Measurements from ENCODE around the gene SLC12A3.

SLC12A3 gene

DNA sequence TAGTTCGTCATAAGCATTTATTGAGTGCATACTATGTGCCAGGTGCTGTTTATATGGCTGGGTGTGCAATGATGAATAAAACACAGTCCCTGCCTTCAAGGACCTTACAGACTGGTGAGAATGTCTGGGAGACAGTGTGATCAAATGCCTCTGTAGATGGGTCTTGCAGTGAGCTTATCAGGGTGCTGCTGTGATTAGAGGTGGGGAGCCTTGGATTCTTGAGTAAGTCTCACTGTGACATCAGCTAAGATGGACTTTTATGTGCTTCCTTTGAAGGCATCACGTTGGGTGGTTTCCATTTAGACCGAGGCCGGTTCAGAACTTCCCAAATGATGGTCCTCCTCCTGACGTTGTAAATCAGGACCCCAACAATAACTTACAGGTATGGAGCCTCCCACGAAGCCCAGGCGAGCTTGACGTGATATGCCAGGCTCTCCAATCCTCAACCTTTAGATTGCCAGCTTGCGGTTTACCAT, 76.9 kb downstream of the SLC12A3 start:
- Histone ChIP-seq H3K9me3 (ENCODE audit: insufficient read depth, low read length) (no peaks in the 10 kb centered on the region), H3K4me3 (ENCODE audit: insufficient read depth, low read length, poor library complexity, severe bottlenecking) (no peak overlapping the region), H4K20me1 (ENCODE audit: low read depth, low read length) (peaks cover 9% of the 10 kb centered on the region; the same call in 1 of the 2 replicates), H3K4me2 (ENCODE audit: low read depth, low read length, poor library complexity, severe bottlenecking) (peak overlapping the region; percentile 50), H3F3A (ENCODE audit: insufficient read depth) (peaks cover 84% of the 10 kb centered on the region), H3K9ac (ENCODE audit: low read length) (no peak overlapping the region), H2AFZ (ENCODE audit: low read depth, low read length, severe bottlenecking) (no peak overlapping the region), H3K27ac (ENCODE audit: low read depth, low read length) (peak overlapping the region; percentile 83), H3K36me3 (ENCODE audit: low read length) (peaks cover 55% of the 10 kb centered on the region), H3K9me2 (replicated peaks; ENCODE audit: insufficient read depth, low read length) (no peaks in the 10 kb centered on the region), H3K79me2 (ENCODE audit: insufficient read depth, low read length) (peaks cover 22% of the 10 kb centered on the region), H3K27me3 (ENCODE audit: low read length) (no peaks in the 10 kb centered on the region)
- TF ChIP-seq, protein P1, sequence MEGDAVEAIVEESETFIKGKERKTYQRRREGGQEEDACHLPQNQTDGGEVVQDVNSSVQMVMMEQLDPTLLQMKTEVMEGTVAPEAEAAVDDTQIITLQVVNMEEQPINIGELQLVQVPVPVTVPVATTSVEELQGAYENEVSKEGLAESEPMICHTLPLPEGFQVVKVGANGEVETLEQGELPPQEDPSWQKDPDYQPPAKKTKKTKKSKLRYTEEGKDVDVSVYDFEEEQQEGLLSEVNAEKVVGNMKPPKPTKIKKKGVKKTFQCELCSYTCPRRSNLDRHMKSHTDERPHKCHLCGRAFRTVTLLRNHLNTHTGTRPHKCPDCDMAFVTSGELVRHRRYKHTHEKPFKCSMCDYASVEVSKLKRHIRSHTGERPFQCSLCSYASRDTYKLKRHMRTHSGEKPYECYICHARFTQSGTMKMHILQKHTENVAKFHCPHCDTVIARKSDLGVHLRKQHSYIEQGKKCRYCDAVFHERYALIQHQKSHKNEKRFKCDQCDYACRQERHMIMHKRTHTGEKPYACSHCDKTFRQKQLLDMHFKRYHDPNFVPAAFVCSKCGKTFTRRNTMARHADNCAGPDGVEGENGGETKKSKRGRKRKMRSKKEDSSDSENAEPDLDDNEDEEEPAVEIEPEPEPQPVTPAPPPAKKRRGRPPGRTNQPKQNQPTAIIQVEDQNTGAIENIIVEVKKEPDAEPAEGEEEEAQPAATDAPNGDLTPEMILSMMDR (IDR thresholded peaks at IDR 0.05; ENCODE audit: insufficient read depth, low read length, poor library complexity, severe bottlenecking) = no peak
- no peak for TF ChIP-seq EZH2phosphoT487 (conservative IDR thresholded peaks at IDR 0.05; ENCODE audit: low read length)

DNA sequence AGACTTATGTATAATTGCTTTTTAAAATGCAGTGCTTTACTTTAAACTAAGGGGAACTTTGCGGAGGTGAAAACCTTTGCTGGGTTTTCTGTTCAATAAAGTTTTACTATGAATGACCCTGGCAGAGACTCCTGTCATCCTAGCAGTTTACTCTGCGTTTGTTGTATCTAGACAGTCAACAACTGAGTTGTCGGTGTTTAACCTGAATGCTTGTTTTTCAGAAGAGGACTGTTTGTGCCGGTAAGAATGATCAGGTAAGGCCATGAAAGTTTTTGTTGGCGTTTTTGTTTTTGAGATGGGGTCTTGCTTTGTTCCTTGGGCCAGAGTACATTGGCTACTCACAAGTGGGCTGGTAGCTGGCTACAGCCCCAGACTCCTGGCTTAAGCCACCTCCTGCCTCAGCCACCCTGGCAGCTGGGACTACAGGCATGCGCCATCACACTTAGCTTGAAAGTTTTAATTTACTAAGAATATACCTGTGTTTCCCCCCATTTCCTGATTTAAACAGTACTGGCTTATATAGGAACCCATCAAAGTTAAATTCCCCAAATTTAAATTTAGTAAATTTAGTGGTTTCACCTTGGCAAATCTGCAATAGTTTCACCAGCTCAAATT, 78.9 kb downstream of the SLC12A3 start:
- H3F3A ChIP-seq (ENCODE audit: insufficient read depth) = peaks cover 83% of the 10 kb centered on the region
- no peaks in the 10 kb centered on the region for H3K9me3 ChIP-seq (ENCODE audit: insufficient read depth, low read length)
- peaks cover 5% of the 10 kb centered on the region; the same call in 1 of the 2 replicates for H3K79me2 ChIP-seq (ENCODE audit: insufficient read depth, low read length)
- no peak overlapping the region for H2AFZ ChIP-seq (ENCODE audit: low read depth, low read length, severe bottlenecking)
- peak overlapping the region; percentile 83 for H3K27ac ChIP-seq (ENCODE audit: low read depth, low read length)
- H3K27me3 ChIP-seq (ENCODE audit: low read length) = no peaks in the 10 kb centered on the region
- no peak overlapping the region for H3K4me3 ChIP-seq (ENCODE audit: insufficient read depth, low read length, poor library complexity, severe bottlenecking)
- peaks cover 44% of the 10 kb centered on the region for H3K36me3 ChIP-seq (ENCODE audit: low read length)
- no peaks in the 10 kb centered on the region for H3K9me2 ChIP-seq (replicated peaks; ENCODE audit: insufficient read depth, low read length)
- TF ChIP-seq EZH2phosphoT487 (conservative IDR thresholded peaks at IDR 0.05; ENCODE audit: low read length) = no peak
- TF ChIP-seq, protein P1 (IDR thresholded peaks at IDR 0.05; ENCODE audit: insufficient read depth, low read length, poor library complexity, severe bottlenecking) = no peak
- H3K9ac ChIP-seq (ENCODE audit: low read length) = no peak overlapping the region
- no peak overlapping the region for H3K4me2 ChIP-seq (ENCODE audit: low read depth, low read length, poor library complexity, severe bottlenecking)
- no peaks in the 10 kb centered on the region; the same call in 1 of the 2 replicates for H4K20me1 ChIP-seq (ENCODE audit: low read depth, low read length)

DNA sequence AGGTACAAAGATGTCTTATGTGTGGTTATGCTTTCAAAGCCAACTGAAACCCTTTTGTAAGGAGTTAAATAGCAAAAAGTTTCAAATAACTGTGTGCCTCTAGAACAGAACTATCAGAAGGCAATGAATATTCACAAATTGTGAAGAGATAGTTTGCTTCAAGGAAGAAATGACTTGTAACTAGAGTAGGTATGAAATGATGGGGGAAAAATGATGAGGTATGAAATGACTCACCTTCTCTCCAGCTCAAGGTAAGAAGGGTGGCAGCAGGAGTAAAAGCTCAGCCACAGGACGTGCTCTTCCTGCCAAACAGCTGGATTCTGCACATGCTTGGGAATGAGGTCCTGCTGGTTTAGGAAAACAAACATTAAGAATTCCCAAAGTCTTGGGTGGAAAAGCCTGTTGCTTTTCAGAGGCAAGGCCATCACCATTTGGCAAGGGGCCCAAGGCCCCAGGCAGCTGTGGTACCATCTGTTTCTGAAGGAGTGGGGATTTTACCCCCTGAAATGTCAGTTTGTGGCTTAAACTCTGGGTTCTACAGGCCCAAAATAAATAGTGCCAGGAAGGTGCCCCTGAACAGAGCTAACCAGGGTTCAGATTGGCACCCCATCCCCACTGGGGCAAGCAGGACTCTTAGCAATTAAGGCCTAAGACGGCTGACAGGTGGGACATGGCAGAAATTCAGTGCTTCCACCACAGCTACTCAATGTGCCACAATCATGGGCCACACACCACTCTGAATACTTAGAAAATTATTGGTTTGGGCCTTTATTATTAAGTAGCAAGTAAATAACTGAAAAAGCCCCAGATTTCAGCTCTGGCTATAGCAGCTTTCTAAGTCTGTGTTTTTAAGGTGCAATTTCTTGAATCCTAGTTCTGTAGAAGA, 80.2 kb downstream of the SLC12A3 start:
- Histone ChIP-seq H3K79me2 (ENCODE audit: insufficient read depth, low read length) (no peaks in the 10 kb centered on the region), H3K36me3 (ENCODE audit: low read length) (peaks cover 30% of the 10 kb centered on the region), H3K9me3 (ENCODE audit: insufficient read depth, low read length) (no peaks in the 10 kb centered on the region), H3K27me3 (ENCODE audit: low read length) (no peaks in the 10 kb centered on the region), H3K4me3 (ENCODE audit: insufficient read depth, low read length, poor library complexity, severe bottlenecking) (no peak overlapping the region), H3K9ac (ENCODE audit: low read length) (no peak overlapping the region), H2AFZ (ENCODE audit: low read depth, low read length, severe bottlenecking) (no peak overlapping the region), H3K27ac (ENCODE audit: low read depth, low read length) (peak overlapping the region; percentile 36; the same call in 1 of the 2 replicates), H3F3A (ENCODE audit: insufficient read depth) (peaks cover 74% of the 10 kb centered on the region), H3K9me2 (replicated peaks; ENCODE audit: insufficient read depth, low read length) (no peaks in the 10 kb centered on the region), H3K4me2 (ENCODE audit: low read depth, low read length, poor library complexity, severe bottlenecking) (no peak overlapping the region), H4K20me1 (ENCODE audit: low read depth, low read length) (no peaks in the 10 kb centered on the region)
- TF ChIP-seq EZH2phosphoT487 (conservative IDR thresholded peaks at IDR 0.05; ENCODE audit: low read length) = no peak
- TF ChIP-seq, protein P1 (IDR thresholded peaks at IDR 0.05; ENCODE audit: insufficient read depth, low read length, poor library complexity, severe bottlenecking) = no peak

Measured in SU-DHL-6 (cell line).